Thyroid gland (tissue), 4 donors: ENCODE data around the gene SP110. TPM values are rescaled to one million over a fixed set of nuclear protein-coding genes. Genes with fewer than 3 reads are reported as not detected.

Experiments
- DNase-seq, 2 donors: peaks; one replicate each; pipeline ENCODE4 v3.0.0-alpha.2; 2019
- H3K27ac ChIP-seq, 3 donors: fragments of 200-600 bp; sonication (generic); 1 replicate in 2 of 3; 2 replicates in 1 of 3; pipeline ENCODE4 v1.5.1; 2016 to 2019; ENCODE audit warnings: mild to moderate bottlenecking in 1 of 3, moderate library complexity in 1 of 3
- H3K27me3 ChIP-seq: fragments of 200-600 bp; sonication (generic); one replicate; pipeline ENCODE4 v1.5.1; 2019
- H3K36me3 ChIP-seq, 2 donors: fragments of 200-600 bp; sonication (generic); one replicate each; pipeline ENCODE4 v1.5.1; 2016 to 2019
- H3K4me1 ChIP-seq, 2 donors: fragments of 200-600 bp; sonication (generic); one replicate each; pipeline ENCODE4 v1.5.1; 2017 to 2019
- H3K4me3 ChIP-seq, 3 donors: fragments of 200-600 bp; sonication (generic); replicated peaks in 1 of 3; 1 replicate in 2 of 3; 2 replicates in 1 of 3; pipeline ENCODE4 v1.5.1; 2016; ENCODE audit warnings: mild to moderate bottlenecking in 1 of 3
- H3K9me3 ChIP-seq: fragments of 200-600 bp; sonication (generic); one replicate; pipeline ENCODE4 v1.5.1; 2017
- POLR2A ChIP-seq, 2 donors: fragments of 450-650 bp; IDR thresholded peaks; one replicate each; pipeline ENCODE4 v1.6.1; 2017; ENCODE audit warnings: antibody characterized with exemption in 2 of 2, mild to moderate bottlenecking in 2 of 2, moderate library complexity in 1 of 2
- WGBS, 2 donors: methylation state at CpG; one replicate each; pipeline ENCODE4 v1.1.5; 2017; 5-methylcytosine and 5-hydroxymethylcytosine counted together
- intact Hi-C: fragments of 100-400 bp; cut with DNase I; formaldehyde crosslinking; loops from one replicate; pipeline ENCODE4 v1.15.1; 2023
- total RNA-seq, 4 donors: library from RNA; depleted of rRNA; stranded (reverse); fragments of >200 nt; gene quantifications; one replicate each; pipeline ENCODE4 v1.2.3, GENCODE V29; 2016
- TF ChIP-seq, protein P1 (sequence below), 6 experiments: fragments of 200-600 bp in 3 of 6; fragments of 450-650 bp in 3 of 6; sonication (generic) in 3 of 6; IDR thresholded peaks; one replicate each; pipeline ENCODE4 v1.5.1; 2016 to 2019; ENCODE audit warnings: antibody characterized with exemption in 6 of 6, mild to moderate bottlenecking in 2 of 6, inconsistent platforms in 1 of 6, moderate library complexity in 1 of 6

The SP110 gene
- total RNA-seq, 4 donors from 2014 or later, result 17.7 to 66.2 (median 23.5) TPM

DNA sequence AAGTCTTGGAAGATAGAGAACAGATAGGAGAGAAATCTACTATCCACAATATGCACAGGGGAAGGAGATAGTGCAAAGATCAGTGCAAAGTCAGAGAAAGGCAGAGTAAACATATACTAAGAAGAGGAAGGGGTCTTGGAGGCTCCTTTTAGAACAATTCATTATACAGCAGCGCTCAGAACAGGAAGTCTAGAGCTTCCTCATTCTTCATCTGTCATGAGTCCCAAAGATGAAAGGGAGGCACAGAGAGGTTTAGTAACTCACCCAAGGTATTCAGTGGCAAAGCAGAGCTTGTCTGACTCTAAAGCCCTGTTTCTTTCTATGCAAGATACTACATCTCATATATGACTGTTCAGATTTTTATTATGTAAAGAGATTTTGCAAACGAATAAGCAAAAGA, 1.4 kb downstream of the SP110 start:
- intact Hi-C loops, result no loop called here
- H3K9me3 ChIP-seq, result no peaks in the 10 kb centered on the region

DNA sequence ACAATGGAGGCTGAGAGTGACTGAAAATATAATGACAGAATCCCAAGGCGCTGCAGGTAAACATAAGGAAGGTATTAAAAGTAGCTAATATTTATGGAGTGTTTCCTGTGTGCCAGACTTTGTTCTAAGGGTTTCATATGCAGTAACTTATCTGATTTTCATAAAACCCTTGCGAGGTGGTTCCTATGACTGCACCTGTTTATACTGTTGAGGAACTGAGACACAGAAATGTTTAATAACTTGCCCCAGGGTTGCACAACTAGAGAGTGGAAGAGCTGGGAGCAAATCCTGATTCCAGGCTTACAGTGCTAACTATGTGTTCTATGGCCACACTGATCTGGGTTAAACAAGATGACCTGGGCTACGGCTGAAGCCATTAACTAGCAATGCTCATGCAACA, 2.4 kb downstream of the SP110 start:
- intact Hi-C loops, result no loop called here
- Histone ChIP-seq H3K4me3 (no peak overlapping the region), H3K9me3 (no peaks in the 10 kb centered on the region), H3K27me3 (no peaks in the 10 kb centered on the region), H3K4me1 (peaks cover 5 to 9% of the 10 kb centered on the region in 2 donors), H3K36me3 (peaks cover 14 to 27% of the 10 kb centered on the region in 2 donors), H3K27ac (no peak overlapping the region)
- TF ChIP-seq, protein P1, sequence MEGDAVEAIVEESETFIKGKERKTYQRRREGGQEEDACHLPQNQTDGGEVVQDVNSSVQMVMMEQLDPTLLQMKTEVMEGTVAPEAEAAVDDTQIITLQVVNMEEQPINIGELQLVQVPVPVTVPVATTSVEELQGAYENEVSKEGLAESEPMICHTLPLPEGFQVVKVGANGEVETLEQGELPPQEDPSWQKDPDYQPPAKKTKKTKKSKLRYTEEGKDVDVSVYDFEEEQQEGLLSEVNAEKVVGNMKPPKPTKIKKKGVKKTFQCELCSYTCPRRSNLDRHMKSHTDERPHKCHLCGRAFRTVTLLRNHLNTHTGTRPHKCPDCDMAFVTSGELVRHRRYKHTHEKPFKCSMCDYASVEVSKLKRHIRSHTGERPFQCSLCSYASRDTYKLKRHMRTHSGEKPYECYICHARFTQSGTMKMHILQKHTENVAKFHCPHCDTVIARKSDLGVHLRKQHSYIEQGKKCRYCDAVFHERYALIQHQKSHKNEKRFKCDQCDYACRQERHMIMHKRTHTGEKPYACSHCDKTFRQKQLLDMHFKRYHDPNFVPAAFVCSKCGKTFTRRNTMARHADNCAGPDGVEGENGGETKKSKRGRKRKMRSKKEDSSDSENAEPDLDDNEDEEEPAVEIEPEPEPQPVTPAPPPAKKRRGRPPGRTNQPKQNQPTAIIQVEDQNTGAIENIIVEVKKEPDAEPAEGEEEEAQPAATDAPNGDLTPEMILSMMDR (IDR thresholded peaks at IDR 0.05), result no peak
- no peak for TF ChIP-seq POLR2A (IDR thresholded peaks at IDR 0.05)
- DNase-seq, result no peak
- 94 to 98% methylated on average over 3 of the region's 3 CpGs for WGBS, 2 donors

More for the DNA sequence above, 1.4 kb downstream of the SP110 start:
- peaks cover 5 to 9% of the 10 kb centered on the region in 2 donors for H3K4me1 ChIP-seq
- WGBS, 2 donors, result 61 to 66% methylated on average over 2 of the region's 2 CpGs
- no peak overlapping the region for H3K4me3 ChIP-seq
- H3K27me3 ChIP-seq, result no peaks in the 10 kb centered on the region
- H3K27ac ChIP-seq, result no peak overlapping the region
- no peak for DNase-seq
- peaks cover 8 to 22% of the 10 kb centered on the region in 2 donors for H3K36me3 ChIP-seq
- no peak for TF ChIP-seq POLR2A (IDR thresholded peaks at IDR 0.05)
- TF ChIP-seq, protein P1 (IDR thresholded peaks at IDR 0.05), result no peak

- H3K9me3 ChIP-seq, result no peaks in the 10 kb centered on the region
- 100% methylated on average over 1 of the region's 1 CpG for WGBS, 2 donors
- H3K36me3 ChIP-seq, result peaks cover 23 to 32% of the 10 kb centered on the region in 2 donors
- DNase-seq, result no peak
- H3K4me3 ChIP-seq, result no peak overlapping the region
- H3K27me3 ChIP-seq, result no peaks in the 10 kb centered on the region
- peaks cover 5 to 9% of the 10 kb centered on the region in 2 donors for H3K4me1 ChIP-seq
- no peak overlapping the region for H3K27ac ChIP-seq
- intact Hi-C loops, result no loop called here
- no peak for TF ChIP-seq POLR2A (IDR thresholded peaks at IDR 0.05)
- TF ChIP-seq, protein P1 (IDR thresholded peaks at IDR 0.05), result no peak
Observed at GRCh38 chr2:230216489-230216888, 3.3 kb downstream of the SP110 start.

- H3K27ac ChIP-seq, result no peak overlapping the region
- no peak for DNase-seq
- intact Hi-C loops, result no loop called here
- H3K9me3 ChIP-seq, result no peaks in the 10 kb centered on the region
- H3K36me3 ChIP-seq, result peaks cover 56 to 65% of the 10 kb centered on the region in 2 donors
- no peaks in the 10 kb centered on the region for H3K4me1 ChIP-seq
- TF ChIP-seq, protein P1 (IDR thresholded peaks at IDR 0.05), result no peak
- TF ChIP-seq POLR2A (IDR thresholded peaks at IDR 0.05), result no peak
- 83 to 95% methylated on average over 1 of the region's 1 CpG for WGBS, 2 donors
- H3K4me3 ChIP-seq, result no peak overlapping the region
- H3K27me3 ChIP-seq, result no peaks in the 10 kb centered on the region
Observed at GRCh38 chr2:230209422-230210051, 10.2 kb downstream of the SP110 start.

DNA sequence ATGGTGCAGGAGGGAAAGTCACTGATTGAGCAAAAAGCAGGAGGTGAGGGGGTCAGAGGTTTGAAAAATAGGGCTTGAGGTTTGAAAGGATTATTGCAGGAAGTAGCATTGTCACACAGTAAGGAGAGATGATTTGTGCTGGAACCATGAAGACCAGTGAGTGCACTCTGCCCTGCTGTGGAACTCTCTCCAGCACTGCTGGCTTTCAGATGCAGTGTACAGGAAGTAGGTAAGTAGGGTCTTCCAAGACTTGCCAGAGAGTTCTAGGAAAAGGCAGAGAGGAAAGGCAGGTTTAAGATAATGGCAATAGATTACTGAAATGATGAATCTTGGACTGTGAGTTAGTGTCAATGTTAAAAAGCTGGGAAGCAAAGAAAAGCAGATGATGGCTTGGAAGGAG, 11.2 kb downstream of the SP110 start:
- no peak for DNase-seq

More for the DNA sequence above, 11.2 kb downstream of the SP110 start:
- H3K27me3 ChIP-seq, result no peaks in the 10 kb centered on the region
- H3K4me3 ChIP-seq, result no peak overlapping the region
- H3K4me1 ChIP-seq, result no peaks in the 10 kb centered on the region
- TF ChIP-seq, protein P1 (IDR thresholded peaks at IDR 0.05), result no peak
- no peak for TF ChIP-seq POLR2A (IDR thresholded peaks at IDR 0.05)
- H3K9me3 ChIP-seq, result no peaks in the 10 kb centered on the region
- intact Hi-C loops, result no loop called here
- H3K27ac ChIP-seq, result no peak overlapping the region
- H3K36me3 ChIP-seq, result peaks cover 46 to 63% of the 10 kb centered on the region in 2 donors
